Osteocyte (in vitro differentiated cells): ENCODE measurements around the gene ZNF423. TPM values are rescaled to one million over a fixed set of nuclear protein-coding genes. Genes with fewer than 3 reads are reported as not detected.

ENCODE experiments used
- DNase-seq: peaks from one replicate; pipeline ENCODE4 v3.0.0; 2021; ENCODE audit warnings: mixed read lengths; ENCODE audit not compliant: unreplicated experiment; ENCODE audit errors: extremely low spot score
- H3K27ac Mint-ChIP-seq: one replicate; pipeline ENCODE4 v1.8.0; 2021; ENCODE audit warnings: mild to moderate bottlenecking, mixed read lengths; ENCODE audit not compliant: unreplicated experiment
- H3K27me3 Mint-ChIP-seq: one replicate; pipeline ENCODE4 v1.8.0; 2021; ENCODE audit warnings: mixed read lengths; ENCODE audit not compliant: unreplicated experiment
- H3K36me3 Mint-ChIP-seq: one replicate; pipeline ENCODE4 v1.8.0; 2021; ENCODE audit warnings: mixed read lengths; ENCODE audit not compliant: unreplicated experiment
- H3K4me1 Mint-ChIP-seq: one replicate; pipeline ENCODE4 v1.8.0; 2021; ENCODE audit warnings: mixed read lengths; ENCODE audit not compliant: unreplicated experiment
- H3K4me3 Mint-ChIP-seq: one replicate; pipeline ENCODE4 v1.8.0; 2021; ENCODE audit warnings: mild to moderate bottlenecking, moderate library complexity, mixed read lengths; ENCODE audit not compliant: unreplicated experiment
- H3K9me3 Mint-ChIP-seq: one replicate; pipeline ENCODE4 v1.8.0; 2021; ENCODE audit warnings: mixed read lengths; ENCODE audit not compliant: unreplicated experiment
- total RNA-seq: library from RNA; stranded (reverse); gene quantifications from 2 replicates; pipeline ENCODE4 v1.2.1, GENCODE V29; 2021
- TF ChIP-seq, protein P1 (sequence below): fragments of 200-600 bp; sonication (generic); IDR thresholded peaks from 2 replicates; pipeline ENCODE4 v1.5.0; 2021; ENCODE audit warnings: antibody characterized with exemption, mild to moderate bottlenecking, moderate library complexity

Gene ZNF423
- total RNA-seq, 1 donor from 2014 or later = 25.1 TPM

DNA sequence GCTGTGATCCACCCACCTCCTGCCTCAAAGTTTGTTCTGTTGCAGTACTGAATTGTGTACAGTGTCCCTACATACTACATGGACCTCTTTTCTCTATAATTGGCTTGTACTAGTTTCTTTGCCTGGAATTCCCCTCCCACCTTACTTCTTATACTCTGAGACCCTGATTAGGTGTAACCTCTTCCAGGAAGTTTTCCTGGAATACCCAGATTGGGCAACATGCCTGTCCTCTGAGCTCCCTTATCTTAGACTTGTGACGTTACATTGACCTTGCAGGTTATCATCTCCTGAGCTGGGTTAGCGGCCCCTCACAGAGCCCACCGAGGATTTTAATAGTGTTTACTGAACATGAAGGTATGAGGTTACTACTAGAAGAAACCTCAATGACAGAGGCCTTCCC is 237.0 kb downstream of the ZNF423 start:
- Mint-ChIP-seq H3K36me3 (peaks cover 4% of the 10 kb centered on the region), H3K4me3 (no peak overlapping the region), H3K27me3 (peaks cover 2% of the 10 kb centered on the region), H3K4me1 (peaks cover 12% of the 10 kb centered on the region), H3K27ac (no peak overlapping the region), H3K9me3 (peaks cover 2% of the 10 kb centered on the region)
- TF ChIP-seq, protein P1, sequence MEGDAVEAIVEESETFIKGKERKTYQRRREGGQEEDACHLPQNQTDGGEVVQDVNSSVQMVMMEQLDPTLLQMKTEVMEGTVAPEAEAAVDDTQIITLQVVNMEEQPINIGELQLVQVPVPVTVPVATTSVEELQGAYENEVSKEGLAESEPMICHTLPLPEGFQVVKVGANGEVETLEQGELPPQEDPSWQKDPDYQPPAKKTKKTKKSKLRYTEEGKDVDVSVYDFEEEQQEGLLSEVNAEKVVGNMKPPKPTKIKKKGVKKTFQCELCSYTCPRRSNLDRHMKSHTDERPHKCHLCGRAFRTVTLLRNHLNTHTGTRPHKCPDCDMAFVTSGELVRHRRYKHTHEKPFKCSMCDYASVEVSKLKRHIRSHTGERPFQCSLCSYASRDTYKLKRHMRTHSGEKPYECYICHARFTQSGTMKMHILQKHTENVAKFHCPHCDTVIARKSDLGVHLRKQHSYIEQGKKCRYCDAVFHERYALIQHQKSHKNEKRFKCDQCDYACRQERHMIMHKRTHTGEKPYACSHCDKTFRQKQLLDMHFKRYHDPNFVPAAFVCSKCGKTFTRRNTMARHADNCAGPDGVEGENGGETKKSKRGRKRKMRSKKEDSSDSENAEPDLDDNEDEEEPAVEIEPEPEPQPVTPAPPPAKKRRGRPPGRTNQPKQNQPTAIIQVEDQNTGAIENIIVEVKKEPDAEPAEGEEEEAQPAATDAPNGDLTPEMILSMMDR = no peak
- peak; percentile 7 for DNase-seq

- Mint-ChIP-seq H3K27me3 (peaks cover 4% of the 10 kb centered on the region), H3K9me3 (peaks cover 4% of the 10 kb centered on the region), H3K4me3 (no peak overlapping the region), H3K27ac (no peak overlapping the region), H3K4me1 (peaks cover 9% of the 10 kb centered on the region), H3K36me3 (peaks cover 7% of the 10 kb centered on the region)
- TF ChIP-seq, protein P1 = no peak
- peak; percentile 56 for DNase-seq
These were observed 238.1 kb downstream of the ZNF423 start for GRCh38 chr16:49617710-49618330.

GRCh38 chr16:49617016-49617629 is 238.8 kb downstream of the ZNF423 start:
- H3K4me1 Mint-ChIP-seq = peaks cover 5% of the 10 kb centered on the region
- peaks cover 4% of the 10 kb centered on the region for H3K27me3 Mint-ChIP-seq
- TF ChIP-seq, protein P1 = no peak
- H3K9me3 Mint-ChIP-seq = peaks cover 4% of the 10 kb centered on the region
- no peak overlapping the region for H3K4me3 Mint-ChIP-seq
- H3K36me3 Mint-ChIP-seq = peaks cover 8% of the 10 kb centered on the region
- H3K27ac Mint-ChIP-seq = no peak overlapping the region
- DNase-seq = peak; percentile 73

DNA sequence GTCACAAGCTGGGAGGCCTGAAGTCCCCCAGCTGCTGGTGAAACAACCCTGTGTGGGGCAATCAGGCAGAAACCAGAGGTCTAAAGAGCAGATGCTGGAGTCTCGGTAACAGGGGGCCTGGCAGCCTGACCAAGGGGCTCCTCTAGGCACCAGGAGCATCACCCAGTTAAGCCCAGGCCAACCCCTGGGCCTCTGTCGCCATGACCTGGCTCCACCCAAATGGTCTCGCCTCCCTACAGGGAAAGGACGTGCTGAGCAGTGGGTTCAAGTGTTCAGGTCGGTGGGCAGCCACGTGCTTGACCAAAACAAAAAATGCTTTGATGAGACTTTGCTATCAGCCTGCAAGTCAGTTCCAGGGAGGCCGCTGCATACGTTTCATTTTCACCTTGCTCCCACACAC is 240.3 kb downstream of the ZNF423 start:
- Mint-ChIP-seq H3K4me1 (peaks cover 10% of the 10 kb centered on the region), H3K27ac (no peak overlapping the region), H3K4me3 (no peak overlapping the region), H3K36me3 (peaks cover 8% of the 10 kb centered on the region), H3K27me3 (peaks cover 7% of the 10 kb centered on the region), H3K9me3 (peaks cover 16% of the 10 kb centered on the region)
- TF ChIP-seq, protein P1 = no peak
- peak; percentile 75 for DNase-seq

GRCh38 chr16:49610983-49611382 is 244.9 kb downstream of the ZNF423 start:
- Mint-ChIP-seq H3K27me3 (peaks cover 8% of the 10 kb centered on the region), H3K27ac (no peak overlapping the region), H3K9me3 (peaks cover 24% of the 10 kb centered on the region), H3K36me3 (peaks cover 14% of the 10 kb centered on the region), H3K4me3 (no peak overlapping the region), H3K4me1 (peaks cover 19% of the 10 kb centered on the region)
- TF ChIP-seq, protein P1 = no peak
- no peak for DNase-seq
